ENCODE results near the gene MVB12B.

- TF ChIP-seq TBP (IDR thresholded peaks at IDR 0.05; ENCODE audit: low read depth, low read length), result no peak
- no peak for TF ChIP-seq TAF1 (IDR thresholded peaks at IDR 0.05; ENCODE audit: low read depth, low read length)
- no peak for TF ChIP-seq CTCF (IDR thresholded peaks at IDR 0.05; ENCODE audit: control extremely low read depth in 1 of 3, insufficient read depth in 1 of 3, low read depth in 1 of 3, low read length in 3 of 3)
- no peak for TF ChIP-seq BRCA1 (IDR thresholded peaks at IDR 0.05; ENCODE audit: low read depth, low read length)
- no peak for TF ChIP-seq ATF2 (IDR thresholded peaks at IDR 0.05; ENCODE audit: low read length)
- TF ChIP-seq KDM5A (IDR thresholded peaks at IDR 0.05; ENCODE audit: low read length), result no peak
- TF ChIP-seq SP1 (IDR thresholded peaks at IDR 0.05; ENCODE audit: low read depth, low read length), result no peak
- TF ChIP-seq NANOG (IDR thresholded peaks at IDR 0.05; ENCODE audit: insufficient read depth, low read depth, low read length, poor library complexity, severe bottlenecking), result no peak
- no peak for TF ChIP-seq EZH2 (IDR thresholded peaks at IDR 0.05; ENCODE audit: low read depth, low read length, severe bottlenecking)
These were observed 189.9 kb downstream of the MVB12B start for GRCh38 chr9:126516561-126516935.
